NT2/D1 (cell line): Measurements from ENCODE around the gene DNM3.

Experiments
- DNase-seq: peaks from one replicate; pipeline ENCODE4 v3.0.0-alpha.2; 2011; ENCODE audit warnings: low read depth, low spot score
- H3K27me3 ChIP-seq: 2 replicates; pipeline ENCODE4 v1.6.0; 2011; ENCODE audit warnings: mild to moderate bottlenecking; ENCODE audit not compliant: insufficient read length, insufficient read depth
- H3K36me3 ChIP-seq: 2 replicates; pipeline ENCODE4 v1.6.1; 2011; ENCODE audit warnings: mild to moderate bottlenecking, low read length, mixed read lengths; ENCODE audit not compliant: insufficient read depth, insufficient read length
- H3K4me1 ChIP-seq: 2 replicates; pipeline ENCODE4 v1.5.1; 2011; ENCODE audit not compliant: insufficient read depth, insufficient read length
- H3K4me3 ChIP-seq: 2 replicates; pipeline ENCODE4 v1.5.1; 2011; ENCODE audit warnings: low read depth; ENCODE audit not compliant: insufficient read length
- H3K9ac ChIP-seq: 2 replicates; pipeline ENCODE4 v1.6.0; 2011; ENCODE audit warnings: low read depth; ENCODE audit not compliant: insufficient read length
- H3K9me3 ChIP-seq: 2 replicates; pipeline ENCODE4 v1.5.1; 2011; ENCODE audit warnings: mild to moderate bottlenecking, low read length; ENCODE audit not compliant: insufficient read depth
- SUZ12 ChIP-seq: IDR thresholded peaks from 2 replicates; pipeline ENCODE4 v1.6.1; 2011; ENCODE audit not compliant: insufficient read length, insufficient read depth; ENCODE audit errors: extremely low read depth
- YY1 ChIP-seq: IDR thresholded peaks from 2 replicates; pipeline ENCODE4 v1.6.1; 2011; ENCODE audit not compliant: insufficient read length, insufficient read depth
- ZNF274 ChIP-seq: IDR thresholded peaks from 2 replicates; pipeline ENCODE4 v1.6.1; 2011; ENCODE audit warnings: mild to moderate bottlenecking, low read depth, low read length

DNM3 gene

GRCh38 chr1:172273647-172274396 is 432.5 kb downstream of the DNM3 start:
- no peaks in the 10 kb centered on the region for H3K36me3 ChIP-seq
- H3K9me3 ChIP-seq: no peaks in the 10 kb centered on the region
- no peak overlapping the region for H3K9ac ChIP-seq
- DNase-seq: no peak
- H3K27me3 ChIP-seq: no peaks in the 10 kb centered on the region
- TF ChIP-seq ZNF274: no peak
- no peak for TF ChIP-seq YY1
- no peak for TF ChIP-seq SUZ12
- no peak overlapping the region for H3K4me3 ChIP-seq
- no peaks in the 10 kb centered on the region for H3K4me1 ChIP-seq

GRCh38 chr1:172275478-172275877 is 434.2 kb downstream of the DNM3 start:
- Histone ChIP-seq H3K4me1 (no peaks in the 10 kb centered on the region), H3K9me3 (no peaks in the 10 kb centered on the region), H3K9ac (no peak overlapping the region), H3K4me3 (no peak overlapping the region), H3K27me3 (no peaks in the 10 kb centered on the region), H3K36me3 (no peaks in the 10 kb centered on the region)
- no peak for TF ChIP-seq YY1
- TF ChIP-seq ZNF274: no peak
- DNase-seq: no peak

GRCh38 chr1:172276120-172276818 is 435.0 kb downstream of the DNM3 start:
- no peak overlapping the region for H3K4me3 ChIP-seq
- TF ChIP-seq ZNF274 (no peak), SUZ12 (no peak)
- H3K36me3 ChIP-seq: no peaks in the 10 kb centered on the region
- H3K4me1 ChIP-seq: no peaks in the 10 kb centered on the region
- H3K9me3 ChIP-seq: no peaks in the 10 kb centered on the region
- no peak for DNase-seq
- H3K27me3 ChIP-seq: no peaks in the 10 kb centered on the region
- no peak overlapping the region for H3K9ac ChIP-seq

DNA sequence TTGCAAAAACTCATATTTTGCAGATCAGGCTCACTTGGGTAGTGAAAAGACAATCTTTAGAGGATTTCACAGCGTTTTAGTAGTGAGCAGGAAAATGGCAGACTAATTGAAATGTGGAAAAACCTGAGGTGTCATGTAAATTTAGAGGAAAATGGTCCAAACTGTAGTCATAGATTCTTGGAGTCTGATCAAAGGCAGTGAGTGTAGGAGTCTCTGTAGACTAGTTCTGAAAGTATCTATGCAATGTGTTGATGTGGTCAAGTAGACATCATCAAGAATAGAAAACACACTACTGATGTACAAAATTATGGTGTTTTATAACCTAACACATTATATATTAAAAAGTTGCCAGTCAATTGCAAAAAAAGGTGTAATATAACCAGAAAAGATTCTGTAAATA is 436.0 kb downstream of the DNM3 start:
- H3K36me3 ChIP-seq: no peaks in the 10 kb centered on the region
- H3K9me3 ChIP-seq: no peaks in the 10 kb centered on the region
- no peaks in the 10 kb centered on the region for H3K27me3 ChIP-seq
- no peak overlapping the region for H3K4me3 ChIP-seq
- DNase-seq: no peak
- no peak for TF ChIP-seq YY1
- no peak for TF ChIP-seq SUZ12
- no peak for TF ChIP-seq ZNF274
- H3K4me1 ChIP-seq: no peaks in the 10 kb centered on the region
- no peak overlapping the region for H3K9ac ChIP-seq

DNA sequence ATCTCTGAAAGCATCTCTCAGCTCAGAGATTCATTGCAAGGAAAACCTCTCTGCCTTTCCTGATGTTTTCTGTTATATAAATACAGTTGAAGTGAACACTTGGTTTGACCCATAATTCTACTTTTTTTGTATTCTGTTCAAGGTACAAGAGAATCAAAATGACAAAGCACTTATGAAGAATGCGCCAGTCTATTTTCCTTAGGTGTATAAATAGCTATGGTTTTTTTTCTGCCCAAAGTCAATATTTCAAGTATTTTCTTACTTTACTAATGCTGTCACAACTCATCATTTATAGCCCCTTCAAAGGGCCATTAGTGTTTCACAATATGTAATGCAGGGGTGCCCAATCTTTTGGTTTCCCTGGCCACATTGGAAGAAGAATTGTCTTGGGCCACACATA is 436.7 kb downstream of the DNM3 start:
- TF ChIP-seq SUZ12 (no peak), YY1 (no peak), ZNF274 (no peak)
- no peak overlapping the region for H3K4me3 ChIP-seq
- no peaks in the 10 kb centered on the region for H3K9me3 ChIP-seq
- H3K27me3 ChIP-seq: no peaks in the 10 kb centered on the region
- no peaks in the 10 kb centered on the region for H3K36me3 ChIP-seq
- H3K4me1 ChIP-seq: no peaks in the 10 kb centered on the region
- DNase-seq: no peak
- H3K9ac ChIP-seq: no peak overlapping the region

DNA sequence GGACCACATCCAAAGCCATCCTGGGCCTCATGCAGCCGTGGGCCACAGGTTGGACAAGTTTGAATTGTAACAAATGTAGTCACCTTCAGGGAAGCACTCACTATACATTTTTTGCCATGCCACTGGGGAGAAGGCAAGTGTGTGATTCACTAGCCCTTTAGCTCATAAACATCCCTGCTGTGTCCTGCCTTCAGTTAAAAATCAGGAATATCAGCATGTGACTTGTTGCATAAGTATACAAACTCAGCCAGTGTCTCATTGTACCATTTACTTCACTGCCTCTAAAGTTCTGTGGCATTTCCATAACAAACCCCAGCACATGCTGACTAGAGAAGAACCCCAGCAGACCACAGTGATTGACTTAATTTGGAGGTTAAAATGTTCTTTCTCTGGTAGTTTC is 437.2 kb downstream of the DNM3 start:
- Histone ChIP-seq H3K27me3 (no peaks in the 10 kb centered on the region), H3K36me3 (no peaks in the 10 kb centered on the region), H3K9me3 (no peaks in the 10 kb centered on the region), H3K9ac (no peak overlapping the region), H3K4me1 (no peaks in the 10 kb centered on the region), H3K4me3 (no peak overlapping the region)
- DNase-seq: peak; percentile 74
- TF ChIP-seq SUZ12: no peak
- no peak for TF ChIP-seq YY1

DNA sequence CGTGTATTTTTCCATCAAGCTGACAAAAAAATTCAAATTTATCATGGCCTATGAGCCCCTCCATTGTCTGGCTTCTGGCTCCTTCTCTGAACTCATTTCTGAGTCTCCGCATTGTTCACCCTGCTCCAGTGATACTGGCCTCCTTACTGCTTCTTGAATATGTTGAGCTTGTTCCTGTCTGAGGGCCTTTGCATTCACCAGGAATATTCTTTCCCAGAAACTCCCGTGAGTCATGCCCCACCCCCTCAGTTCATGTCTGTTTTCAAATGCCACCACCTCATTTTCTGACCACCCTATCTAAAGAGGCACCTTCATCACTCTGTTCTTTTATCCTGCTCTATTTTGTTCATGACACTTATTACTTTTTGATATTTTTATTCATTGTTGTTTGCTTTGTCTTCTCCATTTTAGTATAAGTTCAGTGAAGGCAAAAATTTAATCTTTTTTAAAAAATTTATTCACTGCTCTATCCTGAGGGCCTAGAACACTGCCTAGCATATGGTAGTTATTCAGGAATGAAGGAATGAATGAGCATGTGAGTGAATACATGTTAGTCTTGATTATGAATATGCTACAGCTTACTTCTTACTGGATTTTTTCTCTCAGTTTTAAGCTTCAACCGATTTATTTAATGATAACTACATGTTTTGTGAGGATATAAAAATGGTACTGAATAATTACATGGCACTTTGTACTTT is 438.8 kb downstream of the DNM3 start:
- H3K36me3 ChIP-seq: no peaks in the 10 kb centered on the region
- no peaks in the 10 kb centered on the region for H3K27me3 ChIP-seq
- H3K4me1 ChIP-seq: no peaks in the 10 kb centered on the region
- no peak for TF ChIP-seq ZNF274
- TF ChIP-seq YY1: no peak
- no peak for TF ChIP-seq SUZ12
- no peak for DNase-seq
- H3K9ac ChIP-seq: no peak overlapping the region
- no peaks in the 10 kb centered on the region for H3K9me3 ChIP-seq
- no peak overlapping the region for H3K4me3 ChIP-seq
